ENCODE measurements around the gene EFR3B. TPM values are rescaled to one million over a fixed set of nuclear protein-coding genes. Genes with fewer than 3 reads are reported as not detected.

Gene EFR3B
- polyA plus RNA-seq, 1 of the 3 experiments (the other 2 are of a cell fraction) = 1.5 TPM

GRCh38 chr2:24993406-24994145 is 48.3 kb upstream of the EFR3B start:
- Histone ChIP-seq H3K4me3 (ENCODE audit: low read depth in 2 of 2, low read length in 1 of 2) (no peak overlapping the region), H3K79me2 (ENCODE audit: insufficient read depth) (no peaks in the 10 kb centered on the region), H3K9me3 (no peaks in the 10 kb centered on the region), H3K9ac (no peak overlapping the region), H3K4me2 (peak overlapping the region; percentile 4), H3K27me3 (ENCODE audit: insufficient read depth) (no peaks in the 10 kb centered on the region), H3K36me3 (replicated peaks in 1 of 2; ENCODE audit: control insufficient read depth in 1 of 2, insufficient read depth in 2 of 2, low read length in 1 of 2) (no peaks in the 10 kb centered on the region), H3K9me2 (no peaks in the 10 kb centered on the region), H3K4me1 (ENCODE audit: control insufficient read depth in 1 of 2, insufficient read depth in 2 of 2, low read depth in 1 of 2, low read length in 1 of 2) (peaks cover 2 to 9% of the 10 kb centered on the region in 2 experiments; a peak in 2 of 4 replicates), H3K27ac (ENCODE audit: low read depth in 2 of 2, low read length in 1 of 2) (no peak overlapping the region), H4K20me1 (ENCODE audit: insufficient read depth) (no peaks in the 10 kb centered on the region), H3F3A (replicated peaks; ENCODE audit: insufficient read depth) (peaks cover 17% of the 10 kb centered on the region), H2AFZ (ENCODE audit: low read depth) (no peak overlapping the region)
- ChIA-PET POLR2A (interaction anchor here (0.7 kb wide), 1 partner anchor 9 kb away, joined by 4 read pairs; no protein-coding TSS in a partner anchor), CTCF (interaction anchor here (0.6 to 2.9 kb wide), 8 partner anchors 8 to 705 kb away, joined by 3 to 16 read pairs (median 3); no protein-coding TSS in a partner anchor)
- WGBS (ENCODE audit: low lambda C conversion rate) = 40% methylated on average over 6 of the region's 6 CpGs
- no peak for DNase-seq
- TF ChIP-seq TCF12 (IDR thresholded peaks at IDR 0.05) (peak; percentile 64), CHD2 (IDR thresholded peaks at IDR 0.05; ENCODE audit: low read length, partially characterized antibody) (no peak), RAD21 (IDR thresholded peaks at IDR 0.05; ENCODE audit: low read length) (no peak), NFIC (IDR thresholded peaks at IDR 0.05; ENCODE audit: borderline replicate concordance) (peak; percentile 70), USF2 (IDR thresholded peaks at IDR 0.05; ENCODE audit: borderline replicate concordance, low read depth, low read length) (no peak), MEF2A (IDR thresholded peaks at IDR 0.05; ENCODE audit: borderline replicate concordance, low read depth) (peak; percentile 67; the same call in 1 of the 2 replicates), FOXJ3 (CRISPR knock-in tag; IDR thresholded peaks at IDR 0.05) (no peak), EZH2phosphoT487 (IDR thresholded peaks at IDR 0.05; ENCODE audit: borderline replicate concordance, low read depth) (no peak), SMC3 (IDR thresholded peaks at IDR 0.05; ENCODE audit: low read depth, low read length) (no peak), FOSL2 (IDR thresholded peaks at IDR 0.05; ENCODE audit: borderline replicate concordance, low read depth) (0 out of 2 replicates have a peak, but pooled peaks have one; percentile 5), PBX3 (IDR thresholded peaks at IDR 0.05) (peak; percentile 69), USF1 (IDR thresholded peaks at IDR 0.05; ENCODE audit: borderline replicate concordance, low read depth) (no peak), SIN3A (IDR thresholded peaks at IDR 0.05; ENCODE audit: borderline replicate concordance, low read depth, low read length) (no peak), POLR2AphosphoS5 (IDR thresholded peaks at IDR 0.05; ENCODE audit: low read depth, low read length) (no peak)

All from SK-N-SH (cell line).